Body of pancreas (tissue), 4 donors: ENCODE measurements around the gene FOXC1.

Source experiments
- POLR2A ChIP-seq, 3 donors: fragments of 450-650 bp; IDR thresholded peaks; one replicate each; pipeline ENCODE4 v1.6.1; 2016; ENCODE audit warnings: antibody characterized with exemption in 3 of 3, mild to moderate bottlenecking in 2 of 3
- TF ChIP-seq, protein P1 (sequence below), 7 experiments: fragments of 450-650 bp in 4 of 7; fragments of 200-600 bp in 3 of 7; sonication (generic) in 3 of 7; IDR thresholded peaks; one replicate each; pipeline ENCODE4 v1.5.1; 2016 to 2019; ENCODE audit warnings: antibody characterized with exemption in 7 of 7

DNA sequence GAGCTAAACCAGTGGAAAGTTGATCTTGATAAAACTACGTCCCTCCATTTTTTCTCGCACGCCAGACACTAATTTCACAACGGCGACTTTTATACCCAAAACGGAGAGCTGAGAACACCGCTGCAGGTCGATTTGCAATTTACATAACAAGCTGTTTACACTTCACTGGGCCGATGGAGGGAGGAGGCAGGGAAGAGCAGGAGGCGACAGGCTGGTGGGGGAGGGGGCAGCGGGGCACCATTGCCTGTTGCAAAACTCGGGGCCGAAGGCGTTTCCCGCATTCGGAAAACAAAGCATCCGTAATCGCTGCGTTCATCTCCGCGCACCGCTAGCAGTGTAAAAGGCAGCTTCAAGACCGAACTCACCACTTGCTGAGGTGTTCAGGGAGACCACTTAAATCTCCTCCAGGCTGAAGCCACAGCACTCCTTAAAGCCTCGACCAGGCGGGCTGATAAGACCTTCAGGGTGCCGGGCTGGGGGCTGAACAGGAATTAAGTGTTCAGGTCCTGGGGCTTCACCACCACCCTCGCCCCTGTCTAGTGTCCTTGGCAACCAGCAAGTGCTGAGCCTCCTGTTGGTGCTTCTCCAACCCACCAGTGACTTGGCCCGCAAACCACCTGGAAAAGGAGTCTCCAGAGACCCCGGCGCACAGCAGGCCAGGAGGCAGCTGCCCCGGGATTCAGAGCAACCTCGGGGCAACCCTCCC is 2.0 kb upstream of the FOXC1 start:
- TF ChIP-seq POLR2A (IDR thresholded peaks at IDR 0.05): no peak
- TF ChIP-seq, protein P1, sequence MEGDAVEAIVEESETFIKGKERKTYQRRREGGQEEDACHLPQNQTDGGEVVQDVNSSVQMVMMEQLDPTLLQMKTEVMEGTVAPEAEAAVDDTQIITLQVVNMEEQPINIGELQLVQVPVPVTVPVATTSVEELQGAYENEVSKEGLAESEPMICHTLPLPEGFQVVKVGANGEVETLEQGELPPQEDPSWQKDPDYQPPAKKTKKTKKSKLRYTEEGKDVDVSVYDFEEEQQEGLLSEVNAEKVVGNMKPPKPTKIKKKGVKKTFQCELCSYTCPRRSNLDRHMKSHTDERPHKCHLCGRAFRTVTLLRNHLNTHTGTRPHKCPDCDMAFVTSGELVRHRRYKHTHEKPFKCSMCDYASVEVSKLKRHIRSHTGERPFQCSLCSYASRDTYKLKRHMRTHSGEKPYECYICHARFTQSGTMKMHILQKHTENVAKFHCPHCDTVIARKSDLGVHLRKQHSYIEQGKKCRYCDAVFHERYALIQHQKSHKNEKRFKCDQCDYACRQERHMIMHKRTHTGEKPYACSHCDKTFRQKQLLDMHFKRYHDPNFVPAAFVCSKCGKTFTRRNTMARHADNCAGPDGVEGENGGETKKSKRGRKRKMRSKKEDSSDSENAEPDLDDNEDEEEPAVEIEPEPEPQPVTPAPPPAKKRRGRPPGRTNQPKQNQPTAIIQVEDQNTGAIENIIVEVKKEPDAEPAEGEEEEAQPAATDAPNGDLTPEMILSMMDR (IDR thresholded peaks at IDR 0.05): no peak
